ENCODE measurements around the gene DRG2. TPM values are rescaled to one million over a fixed set of nuclear protein-coding genes. Genes with fewer than 3 reads are reported as not detected.

Gene DRG2
- total and polyA plus RNA-seq, 2 of the 13 experiments (the other 11 are each of a cell fraction or from before 2014, with no cell fraction given) = 20.1 to 26.6 TPM

DNA sequence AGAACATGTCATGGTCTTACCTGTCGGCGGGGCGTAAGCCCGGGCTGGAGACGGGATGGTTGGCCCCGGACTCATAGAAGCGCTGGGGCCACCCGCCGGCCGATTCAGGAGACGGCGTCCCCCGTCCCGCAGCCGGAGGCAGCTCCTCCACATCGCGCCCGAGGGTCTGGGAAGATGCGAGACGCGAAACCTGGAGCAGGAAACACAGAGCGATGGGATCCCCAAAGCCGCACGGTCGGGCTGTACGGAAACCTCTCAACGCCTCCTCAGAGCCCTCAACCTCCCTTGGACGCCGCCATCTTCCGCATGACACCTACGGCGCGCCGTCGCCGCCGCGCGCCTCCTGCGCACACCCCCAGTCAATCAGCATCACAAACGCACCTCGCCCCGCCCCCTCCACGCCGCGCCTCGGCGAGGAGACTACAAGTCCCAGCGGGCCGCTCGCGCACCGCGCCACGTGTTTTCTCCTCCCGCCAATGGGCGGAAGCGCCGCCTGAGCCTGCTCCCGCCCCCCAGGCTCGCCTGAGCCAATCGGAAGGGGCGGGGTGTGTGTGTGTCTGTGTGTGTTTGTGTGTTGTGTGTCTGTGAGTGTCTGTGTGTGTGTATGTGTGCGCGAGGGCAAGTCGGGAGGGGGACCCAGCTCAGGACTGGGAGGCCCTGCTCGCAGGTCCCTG, 48.8 kb upstream of the DRG2 start, which contains the start of the genes ATPAF2 and GID4 (continued):
- TF ChIP-seq, protein P1, sequence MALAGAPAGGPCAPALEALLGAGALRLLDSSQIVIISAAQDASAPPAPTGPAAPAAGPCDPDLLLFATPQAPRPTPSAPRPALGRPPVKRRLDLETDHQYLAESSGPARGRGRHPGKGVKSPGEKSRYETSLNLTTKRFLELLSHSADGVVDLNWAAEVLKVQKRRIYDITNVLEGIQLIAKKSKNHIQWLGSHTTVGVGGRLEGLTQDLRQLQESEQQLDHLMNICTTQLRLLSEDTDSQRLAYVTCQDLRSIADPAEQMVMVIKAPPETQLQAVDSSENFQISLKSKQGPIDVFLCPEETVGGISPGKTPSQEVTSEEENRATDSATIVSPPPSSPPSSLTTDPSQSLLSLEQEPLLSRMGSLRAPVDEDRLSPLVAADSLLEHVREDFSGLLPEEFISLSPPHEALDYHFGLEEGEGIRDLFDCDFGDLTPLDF (CRISPR knock-in tag; IDR thresholded peaks at IDR 0.05) = peak; percentile 90
- no peak for TF ChIP-seq ARNT (IDR thresholded peaks at IDR 0.05)
- TF ChIP-seq ZNF329 (CRISPR knock-in tag; IDR thresholded peaks at IDR 0.05; ENCODE audit: low read depth) = no peak
- TF ChIP-seq GATAD1 (CRISPR knock-in tag; IDR thresholded peaks at IDR 0.05) = peak; percentile 96
- TF ChIP-seq ELF3 (CRISPR knock-in tag; IDR thresholded peaks at IDR 0.05) = peak; percentile 68; the same call in 1 of the 2 replicates
- peak; percentile 49; the same call in 1 of the 2 replicates for TF ChIP-seq ZBTB7A (CRISPR knock-in tag; IDR thresholded peaks at IDR 0.05)
- TF ChIP-seq, protein P2, sequence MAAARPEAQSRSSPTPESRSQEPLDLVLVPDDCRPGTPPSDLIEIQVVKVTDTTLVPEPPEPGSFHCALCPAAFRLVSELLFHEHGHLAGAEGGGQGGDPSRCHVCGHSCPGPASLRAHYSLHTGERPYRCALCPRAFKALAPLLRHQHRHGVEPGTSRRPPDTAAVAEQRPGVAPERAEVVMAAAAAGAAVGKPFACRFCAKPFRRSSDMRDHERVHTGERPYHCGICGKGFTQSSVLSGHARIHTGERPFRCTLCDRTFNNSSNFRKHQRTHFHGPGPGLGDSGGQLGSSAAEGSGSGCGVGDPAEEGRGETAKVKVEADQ (CRISPR knock-in tag; IDR thresholded peaks at IDR 0.05; ENCODE audit: borderline replicate concordance) = 0 out of 2 replicates have a peak, but pooled peaks have one; percentile 33
- TF ChIP-seq ZNF644 (CRISPR knock-in tag; IDR thresholded peaks at IDR 0.05; ENCODE audit: low read depth) = 0 out of 2 replicates have a peak, but pooled peaks have one; percentile 29
- peak; percentile 27; the same call in 1 of the 2 replicates for TF ChIP-seq KLF9 (CRISPR knock-in tag; IDR thresholded peaks at IDR 0.05; ENCODE audit: low read depth)
- TF ChIP-seq ARNTL (CRISPR knock-in tag; IDR thresholded peaks at IDR 0.05) = peak; percentile 70; the same call in 1 of the 2 replicates
- peak in 1 of 2 experiments; percentile 69; a peak in 2 of 4 replicates for TF ChIP-seq KLF16 (CRISPR knock-in tag; IDR thresholded peaks at IDR 0.05)
- TF ChIP-seq ZNF891 (CRISPR knock-in tag; IDR thresholded peaks at IDR 0.05) = peak; percentile 39; the same call in 1 of the 2 replicates
- TF ChIP-seq, protein P3, sequence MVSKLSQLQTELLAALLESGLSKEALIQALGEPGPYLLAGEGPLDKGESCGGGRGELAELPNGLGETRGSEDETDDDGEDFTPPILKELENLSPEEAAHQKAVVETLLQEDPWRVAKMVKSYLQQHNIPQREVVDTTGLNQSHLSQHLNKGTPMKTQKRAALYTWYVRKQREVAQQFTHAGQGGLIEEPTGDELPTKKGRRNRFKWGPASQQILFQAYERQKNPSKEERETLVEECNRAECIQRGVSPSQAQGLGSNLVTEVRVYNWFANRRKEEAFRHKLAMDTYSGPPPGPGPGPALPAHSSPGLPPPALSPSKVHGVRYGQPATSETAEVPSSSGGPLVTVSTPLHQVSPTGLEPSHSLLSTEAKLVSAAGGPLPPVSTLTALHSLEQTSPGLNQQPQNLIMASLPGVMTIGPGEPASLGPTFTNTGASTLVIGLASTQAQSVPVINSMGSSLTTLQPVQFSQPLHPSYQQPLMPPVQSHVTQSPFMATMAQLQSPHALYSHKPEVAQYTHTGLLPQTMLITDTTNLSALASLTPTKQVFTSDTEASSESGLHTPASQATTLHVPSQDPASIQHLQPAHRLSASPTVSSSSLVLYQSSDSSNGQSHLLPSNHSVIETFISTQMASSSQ (IDR thresholded peaks at IDR 0.05; ENCODE audit: low read depth) = no peak
- TF ChIP-seq, protein P3 (CRISPR knock-in tag; IDR thresholded peaks at IDR 0.05; ENCODE audit: borderline replicate concordance) = peak; percentile 66; the same call in 1 of the 2 replicates
- no peak for TF ChIP-seq ZNF570 (CRISPR knock-in tag; IDR thresholded peaks at IDR 0.05; ENCODE audit: borderline replicate concordance)
- TF ChIP-seq, protein P4, sequence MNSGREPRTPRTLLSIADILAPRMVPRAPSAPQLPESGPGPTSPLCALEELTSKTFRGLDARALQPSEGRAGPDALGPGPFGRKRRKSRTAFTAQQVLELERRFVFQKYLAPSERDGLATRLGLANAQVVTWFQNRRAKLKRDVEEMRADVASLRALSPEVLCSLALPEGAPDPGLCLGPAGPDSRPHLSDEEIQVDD (CRISPR knock-in tag; IDR thresholded peaks at IDR 0.05; ENCODE audit: borderline replicate concordance) = no peak
- peak; percentile 15; the same call in 1 of the 2 replicates for TF ChIP-seq ZIK1 (CRISPR knock-in tag; IDR thresholded peaks at IDR 0.05; ENCODE audit: borderline replicate concordance, low read depth)
- TF ChIP-seq FOXJ3 (CRISPR knock-in tag; IDR thresholded peaks at IDR 0.05; ENCODE audit: borderline replicate concordance) = peak; percentile 53; the same call in 1 of the 2 replicates
- TF ChIP-seq MEF2D (CRISPR knock-in tag; IDR thresholded peaks at IDR 0.05) = peak; percentile 51; the same call in 1 of the 2 replicates
- TF ChIP-seq RARA (CRISPR knock-in tag; IDR thresholded peaks at IDR 0.05) = no peak
- TF ChIP-seq ATF1 (CRISPR knock-in tag; IDR thresholded peaks at IDR 0.05) = peak; percentile 92
- TF ChIP-seq, protein P5, sequence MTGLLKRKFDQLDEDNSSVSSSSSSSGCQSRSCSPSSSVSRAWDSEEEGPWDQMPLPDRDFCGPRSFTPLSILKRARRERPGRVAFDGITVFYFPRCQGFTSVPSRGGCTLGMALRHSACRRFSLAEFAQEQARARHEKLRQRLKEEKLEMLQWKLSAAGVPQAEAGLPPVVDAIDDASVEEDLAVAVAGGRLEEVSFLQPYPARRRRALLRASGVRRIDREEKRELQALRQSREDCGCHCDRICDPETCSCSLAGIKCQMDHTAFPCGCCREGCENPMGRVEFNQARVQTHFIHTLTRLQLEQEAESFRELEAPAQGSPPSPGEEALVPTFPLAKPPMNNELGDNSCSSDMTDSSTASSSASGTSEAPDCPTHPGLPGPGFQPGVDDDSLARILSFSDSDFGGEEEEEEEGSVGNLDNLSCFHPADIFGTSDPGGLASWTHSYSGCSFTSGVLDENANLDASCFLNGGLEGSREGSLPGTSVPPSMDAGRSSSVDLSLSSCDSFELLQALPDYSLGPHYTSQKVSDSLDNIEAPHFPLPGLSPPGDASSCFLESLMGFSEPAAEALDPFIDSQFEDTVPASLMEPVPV (CRISPR knock-in tag; IDR thresholded peaks at IDR 0.05) = peak; percentile 77; the same call in 1 of the 2 replicates

All from HepG2 (cell line).